Suprapubic skin (tissue), 4 donors: ENCODE data around the gene LITAF. TPM values are rescaled to one million over a fixed set of nuclear protein-coding genes. Genes with fewer than 3 reads are reported as not detected.

ENCODE experiments used
- DNase-seq, 2 donors: peaks; one replicate each; pipeline ENCODE4 v3.0.0-alpha.2; 2019; ENCODE audit warnings: low spot score in 2 of 2
- H3K27ac ChIP-seq: fragments of 200-600 bp; sonication (generic); one replicate; pipeline ENCODE4 v1.5.1; 2019
- H3K27me3 ChIP-seq: fragments of 200-600 bp; sonication (generic); one replicate; pipeline ENCODE4 v1.5.1; 2019
- H3K36me3 ChIP-seq: fragments of 200-600 bp; sonication (generic); one replicate; pipeline ENCODE4 v1.5.1; 2019
- H3K4me1 ChIP-seq: fragments of 200-600 bp; sonication (generic); one replicate; pipeline ENCODE4 v1.5.1; 2019
- H3K4me3 ChIP-seq: fragments of 200-600 bp; sonication (generic); one replicate; pipeline ENCODE4 v1.5.1; 2019; ENCODE audit warnings: mild to moderate bottlenecking
- H3K9me3 ChIP-seq: fragments of 200-600 bp; sonication (generic); one replicate; pipeline ENCODE4 v1.5.1; 2019
- EP300 ChIP-seq: sonication (generic); formaldehyde crosslinking; IDR thresholded peaks from one replicate; pipeline ENCODE4 v1.6.1; 2017; ENCODE audit warnings: antibody characterized with exemption
- POLR2A ChIP-seq, 2 donors: fragments of 450-650 bp; IDR thresholded peaks; one replicate each; pipeline ENCODE4 v1.6.1; 2017; ENCODE audit warnings: antibody characterized with exemption in 2 of 2, mild to moderate bottlenecking in 2 of 2, moderate library complexity in 2 of 2
- POLR2AphosphoS5 ChIP-seq, 3 donors: sonication (generic); formaldehyde crosslinking; IDR thresholded peaks; one replicate each; pipeline ENCODE4 v1.6.1; 2017; ENCODE audit warnings: antibody characterized with exemption in 3 of 3
- WGBS: methylation state at CpG from one replicate; pipeline ENCODE4 v1.1.5; 2018; 5-methylcytosine and 5-hydroxymethylcytosine counted together
- total RNA-seq, 4 donors: library from RNA; depleted of rRNA; stranded (reverse); fragments of >200 nt; gene quantifications; one replicate each; pipeline ENCODE4 v1.1.0, GENCODE V29; 2016
- TF ChIP-seq, protein P1 (sequence below), 2 donors: fragments of 200-600 bp in 1 of 2; fragments of 450-650 bp in 1 of 2; sonication (generic) in 1 of 2; IDR thresholded peaks; one replicate each; pipeline ENCODE4 v1.5.1; 2016 to 2019; ENCODE audit warnings: antibody characterized with exemption in 2 of 2, mild to moderate bottlenecking in 1 of 2, moderate library complexity in 1 of 2

The LITAF gene
- total RNA-seq, 4 donors from 2014 or later, result 48.8 to 82.2 (median 72.8) TPM

GRCh38 chr16:11627822-11628457 is 41.2 kb upstream of the LITAF start:
- Histone ChIP-seq H3K4me1 (peaks cover 53% of the 10 kb centered on the region), H3K9me3 (no peaks in the 10 kb centered on the region), H3K4me3 (no peak overlapping the region), H3K36me3 (no peaks in the 10 kb centered on the region), H3K27me3 (no peaks in the 10 kb centered on the region), H3K27ac (peak overlapping the region; percentile 74)
- peak in 1 of 3 donors; percentile 21 for TF ChIP-seq POLR2AphosphoS5 (IDR thresholded peaks at IDR 0.05)
- TF ChIP-seq, protein P1, sequence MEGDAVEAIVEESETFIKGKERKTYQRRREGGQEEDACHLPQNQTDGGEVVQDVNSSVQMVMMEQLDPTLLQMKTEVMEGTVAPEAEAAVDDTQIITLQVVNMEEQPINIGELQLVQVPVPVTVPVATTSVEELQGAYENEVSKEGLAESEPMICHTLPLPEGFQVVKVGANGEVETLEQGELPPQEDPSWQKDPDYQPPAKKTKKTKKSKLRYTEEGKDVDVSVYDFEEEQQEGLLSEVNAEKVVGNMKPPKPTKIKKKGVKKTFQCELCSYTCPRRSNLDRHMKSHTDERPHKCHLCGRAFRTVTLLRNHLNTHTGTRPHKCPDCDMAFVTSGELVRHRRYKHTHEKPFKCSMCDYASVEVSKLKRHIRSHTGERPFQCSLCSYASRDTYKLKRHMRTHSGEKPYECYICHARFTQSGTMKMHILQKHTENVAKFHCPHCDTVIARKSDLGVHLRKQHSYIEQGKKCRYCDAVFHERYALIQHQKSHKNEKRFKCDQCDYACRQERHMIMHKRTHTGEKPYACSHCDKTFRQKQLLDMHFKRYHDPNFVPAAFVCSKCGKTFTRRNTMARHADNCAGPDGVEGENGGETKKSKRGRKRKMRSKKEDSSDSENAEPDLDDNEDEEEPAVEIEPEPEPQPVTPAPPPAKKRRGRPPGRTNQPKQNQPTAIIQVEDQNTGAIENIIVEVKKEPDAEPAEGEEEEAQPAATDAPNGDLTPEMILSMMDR (IDR thresholded peaks at IDR 0.05), result no peak
- DNase-seq, result no peak
- 46% methylated on average over 15 of the region's 15 CpGs for WGBS

GRCh38 chr16:11627292-11627663 is 40.6 kb upstream of the LITAF start:
- Histone ChIP-seq H3K9me3 (no peaks in the 10 kb centered on the region), H3K36me3 (no peaks in the 10 kb centered on the region), H3K27me3 (no peaks in the 10 kb centered on the region), H3K27ac (peak overlapping the region; percentile 71), H3K4me1 (peaks cover 50% of the 10 kb centered on the region), H3K4me3 (no peak overlapping the region)
- no peak for TF ChIP-seq POLR2AphosphoS5 (IDR thresholded peaks at IDR 0.05)
- TF ChIP-seq POLR2A (IDR thresholded peaks at IDR 0.05), result no peak
- no peak for TF ChIP-seq EP300
- TF ChIP-seq, protein P1 (IDR thresholded peaks at IDR 0.05), result no peak
- DNase-seq, result no peak
- WGBS, result 94% methylated on average over 5 of the region's 5 CpGs

- Histone ChIP-seq H3K36me3 (no peaks in the 10 kb centered on the region), H3K27ac (peak overlapping the region; percentile 71), H3K4me1 (peaks cover 53% of the 10 kb centered on the region), H3K27me3 (no peaks in the 10 kb centered on the region), H3K4me3 (no peak overlapping the region), H3K9me3 (no peaks in the 10 kb centered on the region)
- TF ChIP-seq, protein P1 (IDR thresholded peaks at IDR 0.05), result no peak
- TF ChIP-seq EP300 (no peak), POLR2A (IDR thresholded peaks at IDR 0.05) (no peak), POLR2AphosphoS5 (IDR thresholded peaks at IDR 0.05) (no peak)
- WGBS, result 91% methylated on average over 15 of the region's 16 CpGs
- DNase-seq, result no peak
Measured at GRCh38 chr16:11626657-11627291, 40.1 kb upstream of the LITAF start.

DNA sequence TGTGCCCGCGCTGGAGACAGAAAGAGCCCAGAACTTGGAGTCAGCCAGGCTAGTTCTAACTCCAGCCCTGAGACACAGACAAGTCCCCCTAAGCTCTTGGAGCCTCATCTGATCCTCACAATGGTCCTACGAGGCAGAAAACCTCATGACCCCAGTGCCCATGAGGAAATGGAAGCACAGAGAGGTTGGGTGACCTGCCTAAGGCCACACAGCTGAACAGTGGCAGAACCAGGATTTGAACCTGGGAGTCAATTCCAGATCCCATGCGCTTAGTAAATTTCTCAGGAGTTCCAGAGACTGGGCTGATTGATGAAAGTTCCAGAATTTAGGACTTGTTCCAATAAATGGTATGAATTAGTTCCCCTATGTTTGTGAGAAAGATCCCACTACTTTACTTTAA is 39.0 kb upstream of the LITAF start:
- Histone ChIP-seq H3K9me3 (no peaks in the 10 kb centered on the region), H3K4me1 (peaks cover 61% of the 10 kb centered on the region), H3K27me3 (no peaks in the 10 kb centered on the region), H3K4me3 (no peak overlapping the region), H3K27ac (no peak overlapping the region), H3K36me3 (no peaks in the 10 kb centered on the region)
- WGBS, result 81% methylated on average over 4 of the region's 4 CpGs
- DNase-seq, result no peak
- TF ChIP-seq, protein P1 (IDR thresholded peaks at IDR 0.05), result no peak
- TF ChIP-seq POLR2A (IDR thresholded peaks at IDR 0.05) (no peak), POLR2AphosphoS5 (IDR thresholded peaks at IDR 0.05) (no peak), EP300 (no peak)

- no peaks in the 10 kb centered on the region for H3K27me3 ChIP-seq
- 81% methylated on average over 16 of the region's 16 CpGs for WGBS
- no peak for TF ChIP-seq POLR2AphosphoS5 (IDR thresholded peaks at IDR 0.05)
- no peaks in the 10 kb centered on the region for H3K9me3 ChIP-seq
- no peak overlapping the region for H3K4me3 ChIP-seq
- no peak for DNase-seq
- peaks cover 58% of the 10 kb centered on the region for H3K4me1 ChIP-seq
- H3K36me3 ChIP-seq, result no peaks in the 10 kb centered on the region
- no peak overlapping the region for H3K27ac ChIP-seq
Measured at GRCh38 chr16:11624636-11625607, 38.2 kb upstream of the LITAF start.
